ENCODE measurements around the gene IQCH.

GRCh38 chr15:67329984-67330733, 75.6 kb downstream of the IQCH start:
- TF ChIP-seq EZH2phosphoT487 (IDR thresholded peaks at IDR 0.05; ENCODE audit: unreplicated experiment) = no peak
- TF ChIP-seq CTCF (conservative IDR thresholded peaks at IDR 0.05; ENCODE audit: low read depth in 2 of 2) = no peak
- TF ChIP-seq EZH2 (IDR thresholded peaks at IDR 0.05; ENCODE audit: low read depth, unreplicated experiment) = no peak
